DND-41 (cell line): ENCODE data around the gene CAD.
"Not testable (repeated sequence)": the region's sequence is repeated elsewhere in the genome, so short reads cannot be mapped to it uniquely, and the experiment has no call there.

Experiments
- CTCF ChIP-seq: IDR thresholded peaks from 2 replicates; pipeline ENCODE4 v1.5.1; 2012; ENCODE audit warnings: borderline replicate concordance, low read length, moderate library complexity, mild to moderate bottlenecking; ENCODE audit not compliant: poor library complexity, severe bottlenecking; ENCODE audit errors: extremely low read depth
- EZH2 ChIP-seq: IDR thresholded peaks from 3 replicates; pipeline ENCODE4 v1.6.1; 2012; ENCODE audit warnings: borderline replicate concordance, low read depth, mild to moderate bottlenecking, moderate library complexity, low read length, inconsistent platforms; ENCODE audit not compliant: severe bottlenecking

- TF ChIP-seq CTCF, EZH2: not testable (repeated sequence)
Measured at GRCh38 chr2:27175781-27176180, 41.4 kb upstream of the CAD start.
